HG03066 (cell line): ENCODE data around the gene NSFL1C.
"Not testable (repeated sequence)": the region's sequence is repeated elsewhere in the genome, so short reads cannot be mapped to it uniquely, and the experiment has no call there.

Experiments
- ATAC-seq: cut with Tn5 transposase; IDR thresholded peaks from one replicate; pipeline ENCODE4 v1.9.1; 2021; ENCODE audit warnings: low read depth; ENCODE audit not compliant: unreplicated experiment

The NSFL1C gene

DNA sequence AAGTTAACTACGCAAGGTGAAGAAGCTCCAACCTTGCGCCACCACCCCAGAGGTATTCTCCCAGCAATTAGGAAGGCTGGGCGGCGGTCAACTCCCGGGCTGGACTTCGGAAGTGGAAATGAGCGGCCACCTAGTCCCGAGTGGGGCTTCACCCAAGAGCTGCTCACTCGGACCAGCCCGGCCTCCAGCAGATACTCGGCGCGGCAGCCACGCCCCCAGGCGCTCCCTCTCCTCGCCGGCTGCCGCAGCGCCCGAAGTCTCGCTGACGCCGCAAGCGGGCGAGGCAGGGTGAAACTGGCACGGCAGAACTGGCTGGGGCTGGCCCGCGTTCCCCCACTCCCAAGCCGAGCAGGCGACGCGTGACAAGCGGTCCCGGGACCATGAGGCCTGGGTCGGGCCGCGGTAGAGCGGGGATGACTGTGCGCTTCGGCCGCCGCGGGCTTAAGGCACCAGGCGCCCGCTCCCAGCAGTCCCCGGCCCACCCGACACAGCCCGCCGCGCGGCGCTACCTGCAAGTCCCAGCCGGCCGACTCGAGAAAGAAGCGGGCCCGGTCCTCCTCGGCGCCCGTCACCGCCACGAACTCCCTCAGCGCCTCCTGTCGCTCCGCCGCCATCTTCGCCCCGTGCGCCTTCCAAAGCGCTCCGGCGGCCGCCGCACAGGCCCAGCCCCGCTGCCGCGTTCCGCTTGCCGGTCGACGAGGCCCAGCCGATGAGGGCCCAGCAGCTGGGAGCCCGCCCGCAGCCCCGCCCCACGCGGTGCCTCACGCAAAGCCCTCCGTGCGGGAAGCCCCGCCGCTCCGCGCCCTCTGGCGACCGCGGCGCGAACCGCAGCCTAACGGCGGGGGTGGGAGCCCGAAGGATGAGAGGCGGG, at the start of gene NSFL1C:
TSS of gene NSFL1C (minus strand) at position 639 of the 871 bp plus-strand sequence. CDS start at position 614, 25 bp downstream.
- peak; percentile 89 for ATAC-seq

DNA sequence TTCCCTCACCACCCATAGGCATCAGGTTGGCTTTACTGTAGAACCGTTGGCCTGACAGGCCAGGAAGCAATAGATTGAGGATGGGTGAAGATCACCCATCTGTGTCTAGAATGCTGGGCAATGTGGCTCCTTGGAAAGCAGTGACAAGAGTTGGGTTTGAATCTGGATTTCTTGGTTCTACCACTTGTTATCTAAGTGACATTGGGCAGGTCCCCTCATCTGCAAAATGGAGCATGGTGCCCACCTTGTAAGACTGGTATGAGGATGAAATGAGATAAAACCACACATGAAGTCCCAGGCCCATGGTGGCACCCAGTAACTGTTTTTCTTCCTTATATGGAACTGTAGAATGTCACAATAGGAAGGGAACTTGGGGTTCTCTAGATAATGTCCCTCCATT, 47.2 kb upstream of the NSFL1C start:
- no peak for ATAC-seq

DNA sequence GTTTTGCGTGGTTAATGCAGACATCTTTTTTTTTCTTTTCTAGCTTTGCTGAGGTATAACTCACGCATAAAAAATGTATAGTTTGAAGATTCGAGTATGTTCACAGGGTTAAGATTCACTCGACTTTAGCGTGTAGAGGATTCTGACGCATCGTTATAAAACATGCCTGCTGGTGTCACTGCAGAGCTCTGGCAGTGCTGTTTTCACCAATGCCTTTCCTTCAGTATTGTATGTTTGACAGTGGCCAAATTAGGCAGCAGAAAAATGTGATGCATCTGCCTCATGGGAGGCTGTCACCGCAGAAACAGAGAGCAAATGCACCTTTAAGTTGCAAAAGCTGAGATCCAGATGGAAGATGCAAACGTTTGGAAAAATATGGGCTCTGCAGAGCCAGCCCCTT, 42.6 kb upstream of the NSFL1C start:
- ATAC-seq, result no peak

DNA sequence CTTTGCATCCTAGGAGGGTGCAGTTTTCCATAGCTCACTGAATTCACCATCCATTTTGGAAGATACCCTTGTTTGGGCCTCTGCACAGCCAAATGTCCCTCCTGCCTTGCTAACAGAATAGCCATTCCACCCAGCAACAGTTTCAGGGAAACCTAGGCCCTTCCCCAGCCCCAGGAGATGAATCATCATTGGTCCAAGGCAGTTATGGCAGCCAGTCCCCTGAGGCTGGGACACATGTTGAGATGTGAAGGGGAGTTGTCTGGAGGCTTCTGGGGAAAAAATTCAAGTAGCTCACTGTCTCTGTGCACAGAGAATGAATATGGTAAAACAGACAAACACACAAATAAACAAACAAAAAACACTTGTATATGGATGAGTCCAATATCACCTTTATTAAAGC, 41.9 kb upstream of the NSFL1C start:
- no peak for ATAC-seq

DNA sequence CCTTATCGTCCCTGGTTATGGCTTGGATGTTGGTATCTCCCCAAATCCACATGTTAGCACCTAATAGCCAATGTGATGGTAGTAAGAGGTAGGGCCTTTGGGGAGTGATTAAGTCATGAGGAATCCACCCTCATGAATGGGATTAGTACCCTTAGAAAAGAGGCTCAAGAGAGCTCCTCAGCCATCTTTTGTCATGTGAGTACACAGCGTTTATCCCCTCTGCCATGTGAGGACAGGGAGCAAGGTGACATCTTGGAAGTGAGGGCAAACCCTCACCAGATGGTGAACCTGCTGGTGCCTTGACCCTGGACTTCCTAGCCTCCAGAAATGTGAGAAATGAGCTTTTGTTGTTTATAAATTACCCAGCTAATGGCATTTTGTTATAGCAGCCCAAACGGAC, 40.6 kb upstream of the NSFL1C start:
- ATAC-seq, result no peak

DNA sequence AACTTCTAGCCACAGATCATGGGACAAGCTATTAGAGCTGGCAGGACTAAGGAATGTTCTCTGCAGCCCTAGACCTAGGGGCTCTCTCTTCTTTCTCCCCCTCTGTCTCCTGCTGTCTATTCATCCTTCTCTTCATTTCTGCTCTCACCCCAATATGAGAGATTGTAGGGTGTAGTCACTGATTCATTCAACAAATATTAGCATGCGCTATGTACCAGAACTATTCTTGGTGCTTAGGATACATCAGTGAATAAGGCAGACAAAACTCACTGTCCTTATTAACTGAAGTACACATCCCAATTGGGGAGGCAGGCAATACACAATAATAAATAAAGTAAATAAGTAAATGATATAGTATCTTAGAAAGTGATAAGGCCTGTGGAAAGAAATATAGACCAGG, 39.2 kb upstream of the NSFL1C start:
- ATAC-seq, result no peak

GRCh38 chr20:1505361-1505760, 38.7 kb upstream of the NSFL1C start:
- no peak for ATAC-seq

DNA sequence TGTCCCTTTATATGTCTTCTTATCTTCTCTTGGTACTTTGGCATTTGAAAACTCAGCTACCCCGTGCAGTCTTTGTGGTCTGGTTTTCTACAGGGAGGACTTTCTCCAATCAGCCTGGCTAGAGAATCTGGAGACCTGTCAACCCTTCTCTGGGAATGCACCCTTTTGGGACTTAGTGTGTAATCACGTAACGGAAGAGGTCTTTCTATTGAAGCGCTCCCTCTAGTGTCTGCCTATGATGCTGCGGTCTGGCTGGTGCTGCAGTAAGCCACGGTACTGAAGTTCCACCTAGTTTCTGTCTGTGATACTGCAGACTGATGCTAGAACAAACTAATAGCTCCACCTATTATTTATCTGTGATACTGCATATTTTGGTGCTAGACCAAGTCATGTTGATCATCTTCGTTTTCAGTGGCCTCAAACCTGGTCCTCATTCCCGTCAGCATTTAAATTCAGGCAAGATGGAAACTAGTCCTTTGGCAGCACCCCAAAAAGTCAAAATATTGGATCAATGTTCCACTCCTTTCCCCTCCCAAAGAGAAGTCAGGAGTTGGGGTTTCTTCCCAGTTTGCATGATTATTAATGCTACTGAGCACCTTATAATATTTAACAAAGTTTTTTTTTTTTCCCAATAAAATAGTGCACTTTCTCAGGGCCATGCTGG, 37.0 kb upstream of the NSFL1C start:
- ATAC-seq, result peak; percentile 92

DNA sequence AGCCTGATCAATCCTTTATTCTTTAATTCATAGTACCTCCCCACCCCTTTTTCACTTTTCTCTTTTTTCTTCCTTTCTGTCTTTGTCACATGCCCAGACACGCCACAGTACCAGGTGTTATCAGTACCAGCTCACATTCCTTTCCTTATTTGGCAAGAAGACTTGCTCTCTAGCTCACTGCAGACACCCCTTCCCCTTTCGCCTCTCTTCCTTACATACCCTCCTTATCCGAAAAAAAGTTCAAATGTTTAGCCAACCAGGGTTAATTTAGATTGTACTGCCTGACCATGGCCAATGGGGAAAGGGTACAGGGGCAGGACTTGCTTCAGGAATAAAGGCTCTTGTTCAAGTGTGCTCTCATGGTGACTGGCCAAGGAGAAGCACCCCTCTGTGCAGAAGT, 33.8 kb upstream of the NSFL1C start:
- ATAC-seq, result no peak

DNA sequence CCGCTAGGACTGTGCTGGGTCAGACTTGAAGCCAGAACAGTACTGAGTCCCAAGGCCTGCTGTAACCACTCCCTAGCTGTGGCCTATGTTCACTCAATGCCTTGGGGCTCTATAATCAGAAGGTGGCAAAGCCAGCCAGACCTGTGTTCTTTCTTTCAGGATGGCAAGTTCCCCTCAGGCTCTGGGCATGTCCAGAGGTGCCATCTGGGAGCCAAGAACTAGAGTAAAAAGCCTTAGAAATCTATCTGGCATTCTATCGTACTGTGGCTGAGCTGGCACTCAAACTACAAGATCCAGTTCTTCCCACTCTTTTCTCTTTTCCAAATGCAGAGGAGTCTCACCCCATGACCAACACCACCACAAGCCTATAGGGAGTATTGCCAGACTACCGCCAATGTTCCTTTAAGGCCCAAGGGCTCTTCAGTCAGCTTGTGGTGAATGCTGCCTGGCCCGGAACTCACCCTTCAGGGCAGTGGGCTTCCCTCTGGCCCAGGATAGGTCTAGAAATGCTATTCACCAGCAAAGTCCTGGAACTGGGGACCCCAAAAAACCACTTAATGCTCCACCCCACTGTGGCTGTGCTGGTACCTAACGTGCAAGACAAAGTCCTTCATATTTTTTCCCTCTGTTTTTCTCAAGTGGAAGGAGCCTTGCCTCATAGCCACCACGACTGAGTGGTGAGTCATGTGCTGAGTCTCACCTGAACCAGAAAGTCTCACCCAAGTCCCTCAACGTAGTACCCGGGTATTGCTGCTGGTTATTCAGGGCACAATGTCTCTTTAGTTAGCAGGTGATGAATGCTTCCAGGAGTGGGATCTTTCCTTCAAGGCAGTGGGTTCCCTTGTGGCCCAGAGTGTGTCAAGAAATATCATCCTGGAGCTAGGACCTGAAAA, 33.1 kb upstream of the NSFL1C start:
- no peak for ATAC-seq

- not testable (repeated sequence) for ATAC-seq
Measured at GRCh38 chr20:1497371-1497770, 30.7 kb upstream of the NSFL1C start.

- no peak for ATAC-seq
Measured at GRCh38 chr20:1496930-1497329, 30.3 kb upstream of the NSFL1C start.

GRCh38 chr20:1494436-1494835, 27.8 kb upstream of the NSFL1C start:
- ATAC-seq, result no peak

- ATAC-seq, result no peak
Measured at GRCh38 chr20:1493536-1493935, 26.9 kb upstream of the NSFL1C start.

DNA sequence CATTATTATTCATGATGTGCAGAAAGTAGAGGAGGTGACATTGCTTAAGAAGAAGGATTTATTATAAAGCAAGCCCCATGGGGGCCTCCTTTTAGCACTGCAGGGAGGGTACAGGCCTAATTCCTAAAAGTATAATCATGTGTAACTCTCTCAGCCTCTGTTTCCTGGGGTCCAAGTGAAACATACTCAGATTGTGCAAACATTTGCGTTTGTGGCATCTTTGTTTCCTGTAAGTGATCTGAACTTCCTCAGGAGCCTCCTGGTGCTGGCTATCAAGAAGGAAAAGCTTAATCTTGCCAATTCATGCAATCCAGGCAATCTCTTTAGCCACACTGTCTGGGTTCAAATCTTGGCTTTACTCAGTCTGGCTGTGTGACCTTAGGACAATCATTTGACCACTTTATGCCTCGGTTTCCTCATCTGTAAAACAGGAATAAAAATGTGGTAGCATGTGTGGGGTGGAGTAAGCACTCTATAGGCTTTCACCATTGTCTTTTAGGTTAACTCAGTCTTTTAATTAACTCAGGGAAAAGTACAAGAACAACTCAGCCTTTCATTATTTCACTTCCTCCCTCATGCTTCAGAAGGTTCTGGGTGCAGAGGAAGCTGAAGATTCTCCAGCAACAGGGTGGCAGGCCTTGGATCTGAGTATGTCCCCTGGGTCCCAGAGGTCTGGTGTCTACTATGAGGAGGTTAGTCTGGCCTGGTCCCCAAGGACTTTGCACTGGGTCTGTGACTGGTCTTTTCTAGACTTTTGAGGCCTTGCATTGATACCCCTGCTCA, 25.4 kb upstream of the NSFL1C start:
- no peak for ATAC-seq

- no peak for ATAC-seq
Measured at GRCh38 chr20:1491281-1491840, 24.7 kb upstream of the NSFL1C start, which contains the start of gene SIRPB2. SIRPB2 (minus strand) TSS chr20:1491420; CDS start chr20:1491359, 61 bp downstream.

DNA sequence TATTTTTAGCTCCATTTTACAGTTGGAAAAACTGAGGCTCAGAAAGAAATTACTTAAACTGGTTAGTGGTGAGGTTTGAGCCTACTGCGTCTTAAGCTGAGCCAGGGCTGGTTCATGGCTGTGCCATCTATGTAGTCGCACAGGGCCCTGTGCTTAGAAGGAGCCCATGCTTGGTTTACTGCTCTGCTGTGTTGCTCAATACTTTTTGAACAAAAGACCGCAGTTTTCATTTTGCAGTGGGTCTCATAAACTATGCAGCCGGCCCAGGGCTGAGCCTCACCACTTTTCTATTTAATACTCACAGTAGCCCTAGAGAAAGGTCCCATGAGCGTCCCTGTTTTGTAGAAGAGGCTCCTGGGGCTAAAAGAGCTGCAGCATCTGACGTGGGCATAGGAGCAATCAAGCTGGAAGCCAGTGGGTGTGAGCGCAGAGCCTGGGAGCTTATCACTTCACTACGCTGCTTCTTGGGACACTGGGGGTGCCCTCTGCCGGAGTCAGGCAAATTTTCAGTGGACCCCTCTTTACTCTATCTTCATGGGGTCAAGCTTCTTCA, 24.1 kb upstream of the NSFL1C start:
- no peak for ATAC-seq

DNA sequence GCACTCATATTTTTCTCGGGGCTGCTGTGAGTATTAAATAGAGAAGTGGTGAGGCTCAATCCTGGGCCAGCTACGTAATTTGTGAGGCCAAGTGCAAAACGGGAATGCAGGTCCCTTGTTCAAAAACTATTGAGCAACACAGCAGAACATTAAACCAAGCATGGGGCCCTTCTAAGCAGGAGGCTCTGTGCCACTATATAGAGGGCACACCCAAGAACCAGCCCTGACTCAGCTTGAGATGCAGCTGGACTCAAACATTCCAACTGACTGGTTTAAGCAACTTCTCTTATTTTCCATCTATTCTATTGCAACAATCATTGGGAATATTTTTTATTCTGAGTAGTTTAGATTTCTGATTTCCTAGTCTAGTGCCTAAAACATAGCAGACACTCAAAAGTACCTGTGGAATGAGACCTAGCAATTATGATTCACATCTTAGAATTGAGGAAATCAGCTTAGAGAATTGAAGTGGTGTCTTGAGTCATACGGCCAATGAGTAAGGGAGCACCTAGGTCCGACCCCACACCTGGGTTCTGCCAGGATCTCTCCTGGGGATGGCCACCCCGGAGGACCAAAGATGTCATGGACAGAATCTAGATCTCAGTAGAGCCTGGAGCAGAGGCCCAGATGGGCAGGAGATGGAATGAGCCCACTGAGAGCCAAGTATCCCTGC, 23.3 kb upstream of the NSFL1C start:
- no peak for ATAC-seq

DNA sequence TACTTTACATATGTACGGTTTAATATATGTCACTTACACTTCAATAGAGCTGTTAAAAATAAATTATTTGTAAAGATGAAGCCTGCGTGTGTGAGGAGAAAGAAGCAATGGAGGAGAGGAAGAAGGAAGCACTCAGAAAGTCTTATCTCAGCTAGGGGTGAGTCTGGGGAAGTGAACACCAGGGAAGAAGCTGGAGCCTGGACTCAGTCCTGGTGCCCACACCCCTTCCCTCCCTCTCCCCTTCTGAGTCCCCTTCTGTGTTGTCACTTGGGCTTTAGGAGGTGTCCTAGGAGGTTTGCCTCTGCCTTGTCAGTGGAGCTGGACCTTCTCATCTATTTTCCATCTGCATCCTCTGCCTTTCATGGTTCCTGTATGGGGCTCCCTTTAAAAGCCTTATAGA, 22.7 kb upstream of the NSFL1C start:
- no peak for ATAC-seq
